A549 treated with Mapracorat at 1 μM for 4 hours (cell line): Measurements from ENCODE around the gene CLGN. TPM values are rescaled to one million over a fixed set of nuclear protein-coding genes. Genes with fewer than 3 reads are reported as not detected.

Source experiments
- total RNA-seq: library from RNA; stranded (reverse); fragments of 200-300 nt; extraction: Qiagen RNA extraction; gene quantifications from 5 replicates; pipeline ENCODE4 v1.2.3, GENCODE V29; 2022

CLGN gene, protein sequence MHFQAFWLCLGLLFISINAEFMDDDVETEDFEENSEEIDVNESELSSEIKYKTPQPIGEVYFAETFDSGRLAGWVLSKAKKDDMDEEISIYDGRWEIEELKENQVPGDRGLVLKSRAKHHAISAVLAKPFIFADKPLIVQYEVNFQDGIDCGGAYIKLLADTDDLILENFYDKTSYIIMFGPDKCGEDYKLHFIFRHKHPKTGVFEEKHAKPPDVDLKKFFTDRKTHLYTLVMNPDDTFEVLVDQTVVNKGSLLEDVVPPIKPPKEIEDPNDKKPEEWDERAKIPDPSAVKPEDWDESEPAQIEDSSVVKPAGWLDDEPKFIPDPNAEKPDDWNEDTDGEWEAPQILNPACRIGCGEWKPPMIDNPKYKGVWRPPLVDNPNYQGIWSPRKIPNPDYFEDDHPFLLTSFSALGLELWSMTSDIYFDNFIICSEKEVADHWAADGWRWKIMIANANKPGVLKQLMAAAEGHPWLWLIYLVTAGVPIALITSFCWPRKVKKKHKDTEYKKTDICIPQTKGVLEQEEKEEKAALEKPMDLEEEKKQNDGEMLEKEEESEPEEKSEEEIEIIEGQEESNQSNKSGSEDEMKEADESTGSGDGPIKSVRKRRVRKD
- 4.5 to 5.5 TPM (median 5.3 TPM) in 5 replicates for total RNA-seq

DNA sequence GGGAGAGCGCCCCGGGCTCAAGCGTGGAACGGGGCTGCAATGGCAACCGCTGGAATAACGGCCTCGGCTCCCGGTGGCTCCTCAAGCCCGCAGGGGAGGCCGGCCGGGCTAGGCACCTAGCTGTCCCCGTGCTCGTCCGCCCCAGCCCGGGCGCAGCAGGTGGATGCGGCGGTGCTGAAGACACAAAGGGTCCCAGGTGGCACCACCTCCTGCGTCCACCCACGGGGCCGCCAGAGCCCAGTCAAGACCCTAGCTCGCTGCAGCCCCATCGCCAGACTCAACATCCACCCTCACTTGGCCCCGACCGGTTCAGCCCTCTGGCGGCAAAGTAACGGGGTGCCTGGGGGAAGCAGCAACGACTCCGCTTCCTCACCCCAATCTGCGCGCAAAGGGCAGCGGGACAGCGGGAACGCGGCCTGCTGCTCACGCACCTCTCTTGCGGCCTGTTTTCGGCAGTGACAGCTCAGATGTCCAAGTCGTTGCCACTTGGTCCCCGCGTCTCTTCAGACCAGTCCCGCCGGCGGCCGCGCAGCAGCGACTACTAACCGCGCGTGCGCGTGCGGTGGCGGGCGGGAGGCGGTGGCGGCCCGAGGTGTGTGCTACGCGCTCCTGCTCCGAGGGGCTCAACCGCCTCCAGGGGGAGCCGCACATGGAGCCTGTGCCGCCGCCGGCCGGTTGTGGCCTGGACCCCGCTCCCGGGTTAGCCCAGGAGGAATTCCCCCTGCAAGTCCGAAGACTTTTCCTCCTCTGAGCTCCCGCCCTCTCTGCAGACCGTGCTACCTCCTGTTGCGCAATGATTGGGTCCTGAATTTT, at the start of gene CLGN:
TSS of gene CLGN (minus strand) at position 543 of the 813 bp plus-strand sequence. CDS start 14,570 bp downstream, outside the sequence.

GRCh38 chr4:140373328-140374129, 53.9 kb downstream of the CLGN start, which contains the start of gene SCOC:
SCOC (plus strand) TSS chr4:140373646; CDS start chr4:140379171, 5,525 bp downstream.

Other genes with a start within 250 kb of the CLGN start
- 24.1 to 32.2 TPM (median 28.4 TPM) in 5 replicates for gene SCOC, start 54.0 kb downstream of the CLGN start, total RNA-seq
- gene MGAT4D, start 70.6 kb upstream of the CLGN start, total RNA-seq: not detected in 5 replicates
- gene ELMOD2, start 96.5 kb upstream of the CLGN start, total RNA-seq: 10.1 to 11.3 TPM (median 10.7 TPM) in 5 replicates
- not detected in 5 replicates for gene UCP1, start 141.3 kb upstream of the CLGN start, total RNA-seq